Fibroblast of the conjunctiva (primary cell): ENCODE measurements around the gene C1R.
"Not testable (repeated sequence)": the region's sequence is repeated elsewhere in the genome, so short reads cannot be mapped to it uniquely, and the experiment has no call there.

Experiments
- DNase-seq: peaks from one replicate; pipeline ENCODE4 v3.0.0-alpha.2; 2010; ENCODE audit warnings: low read depth

Gene C1R

DNA sequence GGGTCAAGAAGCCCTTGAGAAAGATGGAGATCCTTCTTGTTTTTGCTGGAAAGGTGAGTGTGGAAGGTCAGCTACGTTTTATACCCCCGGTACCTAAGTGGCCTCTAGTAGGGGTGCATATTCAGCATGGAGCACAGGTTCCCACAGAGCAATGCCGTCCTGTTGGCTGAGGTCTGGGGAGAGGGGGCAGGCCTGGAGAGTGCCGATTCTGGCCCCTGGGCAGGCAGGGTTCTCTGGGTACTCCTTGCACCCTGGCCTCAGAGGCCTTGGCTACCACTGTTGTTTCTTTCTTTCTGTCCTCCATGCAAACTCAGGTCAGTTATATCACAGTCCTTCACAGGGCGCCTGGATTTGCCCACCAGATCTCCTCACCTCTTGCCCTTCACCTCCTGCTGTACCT is 27.9 kb upstream of the C1R start:
- DNase-seq: no peak

DNA sequence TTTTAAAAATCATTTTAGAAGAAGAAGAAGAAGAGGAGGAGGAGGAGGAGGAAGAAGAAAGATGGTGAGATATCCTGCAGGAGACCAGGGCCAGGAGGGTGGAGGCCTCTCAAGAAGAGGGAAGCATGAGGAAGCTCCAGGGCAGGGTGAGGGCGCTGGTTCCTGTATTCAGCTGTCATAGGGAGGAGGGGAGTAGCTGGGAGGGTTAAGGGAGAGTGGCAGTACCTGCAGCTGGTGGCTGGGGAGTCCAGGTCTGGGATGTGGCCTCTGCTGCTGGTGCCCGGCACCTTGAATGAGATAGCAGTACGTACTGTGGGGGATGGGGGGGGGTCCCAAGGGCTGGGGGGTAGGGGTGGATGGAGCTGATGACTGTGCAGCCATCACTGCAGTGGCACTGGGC is 26.6 kb upstream of the C1R start:
- no peak for DNase-seq

DNA sequence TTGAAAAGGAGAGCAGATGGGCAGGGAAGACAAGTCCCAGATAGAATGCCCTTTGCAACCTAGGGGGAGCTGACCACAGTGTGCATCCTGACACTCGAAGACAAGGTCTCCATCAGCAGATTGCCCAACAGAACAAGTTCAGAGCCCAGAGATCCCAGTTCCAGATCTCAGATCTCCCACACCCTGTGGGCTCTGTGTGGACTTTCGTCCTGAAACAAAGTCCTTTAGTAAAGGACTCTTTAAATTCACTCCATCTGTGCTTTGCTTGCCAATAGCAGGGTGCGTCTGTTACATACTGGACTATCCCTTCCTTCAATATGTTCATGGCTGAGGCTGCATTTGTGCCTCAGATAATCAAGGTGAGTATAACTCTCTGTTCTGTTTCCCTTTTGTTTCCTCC is 25.4 kb upstream of the C1R start:
- no peak for DNase-seq

DNA sequence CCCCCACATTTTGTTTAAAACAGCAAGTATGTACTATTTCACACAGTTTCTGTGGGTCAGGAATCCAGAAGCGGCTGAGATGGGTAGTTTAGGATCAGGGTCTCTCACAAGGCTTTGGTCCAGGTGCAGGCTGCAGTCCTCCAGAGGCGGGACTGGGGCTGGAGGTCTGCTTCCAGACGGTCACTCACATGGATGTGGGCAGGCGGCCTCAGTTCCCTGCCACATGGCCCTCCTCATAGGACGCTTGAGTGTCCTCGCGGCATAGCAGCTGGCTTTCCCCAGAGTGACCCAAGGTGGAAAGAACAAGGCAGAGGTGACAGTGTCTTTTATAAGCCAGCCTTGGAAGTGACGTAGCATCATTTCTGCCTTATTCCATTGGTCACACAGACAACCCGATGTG is 24.7 kb upstream of the C1R start:
- no peak for DNase-seq

DNA sequence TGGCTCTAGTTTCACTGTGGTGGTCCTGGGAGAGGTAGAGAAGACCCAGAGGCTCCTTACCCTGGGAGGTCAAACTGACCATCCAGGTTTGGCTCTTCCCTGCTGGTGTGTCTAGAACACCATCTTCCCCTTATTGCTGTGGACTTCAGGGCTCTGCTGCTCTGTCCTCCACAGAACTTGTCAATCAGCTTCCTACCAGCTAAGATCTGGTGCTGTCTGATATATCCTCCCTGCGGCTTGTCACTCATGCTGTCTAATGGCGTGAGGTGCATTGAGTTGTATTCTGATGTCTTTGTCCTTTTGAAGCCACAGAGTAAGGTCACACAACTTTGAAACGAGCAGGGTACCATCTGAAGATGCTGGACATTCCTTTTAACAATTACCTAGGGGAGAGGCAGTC is 24.0 kb upstream of the C1R start:
- DNase-seq: no peak

DNA sequence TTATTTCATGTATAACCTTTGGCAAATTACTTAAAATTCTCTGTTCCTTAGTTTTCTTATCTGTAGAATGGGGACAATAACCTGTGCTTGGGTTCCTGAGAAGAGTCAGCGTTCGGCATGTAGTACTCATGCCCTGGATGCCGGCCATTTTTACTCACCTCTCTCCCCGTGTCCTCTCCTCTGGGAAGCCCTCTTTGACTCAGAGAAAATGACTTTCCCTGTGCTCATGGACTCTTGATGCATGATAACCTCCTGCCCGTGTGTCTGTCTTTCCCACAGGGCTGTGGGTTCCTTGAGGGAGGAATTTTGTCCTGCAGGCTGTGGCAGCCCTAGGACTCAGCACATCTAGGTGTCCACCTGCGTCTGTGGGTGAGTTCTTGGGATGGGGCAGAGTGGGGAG is 22.6 kb upstream of the C1R start:
- no peak for DNase-seq

DNA sequence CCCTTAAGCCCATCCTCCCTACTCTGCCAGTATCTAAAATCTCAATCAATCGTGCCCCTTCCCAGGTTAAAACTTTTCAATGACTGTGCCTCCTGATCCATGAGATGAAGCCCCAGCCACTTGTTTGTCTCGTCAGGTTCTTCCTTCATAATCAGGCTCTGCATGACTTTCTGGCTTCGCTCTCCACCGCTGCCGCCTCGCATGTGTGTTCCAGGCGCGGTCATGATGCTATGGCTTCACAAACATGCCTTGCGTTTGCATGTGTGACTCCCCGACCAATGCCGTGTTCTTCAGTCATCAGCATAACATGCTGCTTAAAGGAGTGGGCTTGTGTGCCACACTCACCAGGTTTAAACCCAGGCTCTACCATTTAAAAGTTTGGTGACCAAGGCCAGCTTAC is 21.8 kb upstream of the C1R start:
- DNase-seq: no peak

DNA sequence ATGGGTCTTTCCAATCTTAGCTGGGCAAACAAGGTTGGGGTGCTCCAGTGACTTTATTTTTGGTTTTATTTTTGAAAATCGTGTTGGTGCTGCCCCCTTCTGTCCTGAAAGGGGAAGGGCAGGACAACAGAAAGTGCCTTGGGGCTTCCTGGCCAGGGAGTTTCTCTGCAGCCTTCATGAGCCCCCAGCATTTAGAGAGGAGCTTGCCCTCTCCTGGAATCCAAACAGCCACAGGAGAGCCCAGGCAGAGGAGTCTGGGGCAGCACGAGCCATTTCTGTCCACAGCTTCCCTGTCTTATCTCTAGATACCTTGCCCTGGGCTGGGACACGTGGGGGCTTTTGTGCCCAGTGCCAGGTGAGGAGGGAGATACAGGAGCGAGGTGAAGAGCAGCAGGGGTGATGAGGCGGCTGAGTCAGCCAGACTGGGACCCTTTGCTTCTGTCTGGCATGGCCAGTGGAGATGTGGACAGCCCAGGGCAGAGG is 21.2 kb upstream of the C1R start:
- DNase-seq: peak; percentile 34

DNA sequence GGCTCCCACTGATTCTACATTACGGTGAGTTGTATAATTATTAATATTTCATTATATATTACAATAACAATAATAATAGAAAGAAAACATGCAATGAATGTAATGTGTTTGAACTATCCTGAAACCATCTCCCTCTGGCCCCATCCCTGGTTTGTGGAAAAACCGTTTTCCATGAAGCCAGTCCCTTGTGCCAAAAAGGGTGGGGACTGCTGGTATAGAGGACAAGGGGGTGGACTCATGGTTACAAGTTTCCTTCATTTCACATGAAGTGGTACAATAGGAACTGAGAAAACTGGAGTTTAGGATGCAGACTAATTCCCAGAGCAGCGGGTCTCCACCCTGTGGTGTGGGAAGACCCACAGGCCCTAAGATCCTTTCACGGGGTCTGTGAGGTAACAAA is 19.8 kb upstream of the C1R start:
- no peak for DNase-seq

DNA sequence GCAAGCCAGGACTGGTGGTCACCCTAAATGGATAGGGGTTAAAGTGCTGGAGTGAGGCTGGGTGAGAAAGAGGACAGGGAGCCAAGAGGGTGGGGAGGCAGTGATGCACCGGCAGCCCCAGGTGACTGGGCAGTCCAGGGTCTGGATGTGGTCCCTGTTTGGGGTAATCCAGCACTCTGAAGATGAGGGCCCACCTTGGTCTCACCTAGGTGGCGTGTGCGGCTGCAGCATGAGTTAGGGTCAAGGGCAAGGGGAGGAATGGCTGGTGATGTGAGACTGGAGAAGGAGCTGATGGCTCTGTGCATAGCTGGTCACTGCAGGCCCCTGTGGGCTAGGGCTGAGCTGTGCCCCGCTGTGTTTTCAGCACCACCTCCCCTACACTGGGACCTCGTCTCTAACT is 18.4 kb upstream of the C1R start:
- no peak for DNase-seq

DNA sequence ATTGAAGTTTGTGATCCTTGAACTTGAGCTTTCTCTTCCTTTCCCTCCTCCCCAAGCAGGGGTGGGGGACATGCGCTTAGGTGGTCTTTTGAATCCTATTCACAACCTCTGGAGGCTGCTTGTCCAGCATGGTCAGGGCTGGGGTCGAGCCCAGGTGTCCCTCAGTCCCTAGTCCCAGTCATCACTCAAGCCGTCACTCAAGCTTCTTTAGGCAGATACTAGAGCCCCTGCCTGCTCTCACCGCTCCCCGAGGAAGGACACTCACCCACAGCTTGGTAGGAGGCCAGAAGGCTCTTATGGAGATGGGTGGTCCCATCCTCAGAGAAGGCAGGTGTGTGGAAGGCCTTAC is 17.3 kb upstream of the C1R start:
- DNase-seq: no peak

DNA sequence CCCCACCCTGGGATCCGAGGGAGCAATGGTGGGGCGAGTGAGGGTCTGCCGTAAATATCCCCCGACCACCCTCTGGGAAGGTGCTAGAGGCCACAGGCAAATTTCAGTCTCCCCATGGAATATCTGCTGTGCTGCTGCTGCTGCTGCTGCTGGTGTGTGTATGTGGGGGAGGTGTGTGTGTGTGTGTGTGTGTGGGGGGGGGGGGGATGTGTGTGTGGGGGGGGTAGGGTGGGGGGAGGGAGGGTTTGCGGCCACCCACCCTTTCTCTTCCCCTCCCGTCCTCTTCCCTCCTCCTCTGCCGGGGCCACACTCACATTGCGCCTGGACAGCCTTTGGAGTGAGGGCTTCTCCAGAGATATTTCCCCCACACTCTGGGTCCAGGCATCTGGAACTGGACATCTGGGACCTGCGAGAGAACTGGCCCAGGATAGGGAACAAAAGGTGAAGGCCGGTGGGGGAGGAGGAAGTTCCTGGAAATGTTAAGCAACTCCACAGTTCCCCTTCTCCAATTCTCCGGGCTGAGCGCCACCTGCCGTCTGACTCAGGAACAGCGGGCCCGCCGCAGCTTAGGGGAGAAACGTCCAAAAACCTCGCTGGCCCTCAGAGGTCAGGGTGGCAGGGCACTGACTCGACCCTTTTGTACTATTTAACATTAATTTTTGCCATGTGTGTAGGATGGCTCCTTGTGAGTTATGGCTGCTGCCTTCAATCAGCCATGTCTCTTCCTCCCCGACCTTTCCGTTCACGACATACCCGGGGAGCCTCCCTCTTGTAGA is 16.7 kb upstream of the C1R start, which contains the start of gene C1RL:
Gene C1RL (minus strand): TSS at position 419 of the 776 bp plus-strand sequence. CDS start 34 bp downstream, at position 385.
- peak; percentile 91 for DNase-seq

DNA sequence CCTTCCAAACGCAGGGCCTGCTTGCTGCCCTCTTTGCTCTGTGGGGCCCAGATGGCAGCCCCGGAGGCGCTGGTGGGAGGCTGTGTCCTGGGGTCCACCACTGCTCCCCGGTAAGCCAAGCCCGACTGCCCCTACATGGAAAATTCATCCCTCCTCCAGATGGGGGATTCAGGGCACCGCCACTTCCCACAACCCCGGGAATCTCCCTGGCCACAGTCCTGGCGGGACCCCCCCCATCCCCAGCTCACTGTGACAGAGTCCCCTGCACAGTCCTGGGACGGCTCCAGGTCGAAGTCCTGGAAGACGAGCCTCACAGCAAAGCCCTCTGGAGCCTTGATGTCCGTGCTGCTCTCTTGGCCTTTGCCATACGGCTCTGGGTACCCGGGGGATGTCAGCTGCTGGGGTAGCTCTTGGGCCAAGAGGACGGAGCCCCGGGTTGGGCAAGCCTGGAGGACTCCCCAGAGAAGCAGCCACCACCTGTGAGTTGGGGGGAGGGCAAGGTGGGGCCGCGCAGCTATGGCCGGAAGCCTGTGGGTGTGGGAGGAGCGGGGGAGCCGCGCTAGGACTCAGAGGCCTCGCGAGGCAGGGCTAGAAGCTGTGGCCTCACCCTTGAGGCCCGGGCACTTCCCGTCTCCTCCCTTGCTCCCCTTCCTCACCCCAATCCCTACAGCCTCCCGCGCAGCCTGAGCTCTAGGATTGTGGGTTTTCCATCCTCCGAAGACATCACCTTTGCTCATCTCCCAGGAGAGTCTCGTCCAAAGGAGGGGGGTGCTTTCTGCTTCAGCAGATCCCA is 16.0 kb upstream of the C1R start:
- DNase-seq: peak; percentile 55

DNA sequence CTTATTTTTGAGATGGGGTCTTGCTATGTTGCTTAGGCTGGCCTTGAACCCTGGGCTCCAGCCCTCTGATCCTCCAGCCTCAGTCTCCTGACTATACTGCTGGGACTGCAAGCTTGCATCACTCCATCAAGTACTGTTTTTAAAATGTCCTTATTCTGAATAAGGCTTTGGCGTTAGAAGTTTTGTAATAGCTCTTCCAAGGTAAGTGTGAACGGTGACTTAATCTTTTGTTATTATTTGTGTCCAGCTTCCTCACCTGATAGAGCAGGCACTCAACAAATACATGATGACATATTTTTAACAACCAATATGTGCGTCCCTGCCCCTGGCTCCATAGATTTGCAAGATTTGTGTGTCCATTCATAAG is 15.4 kb upstream of the C1R start:
- no peak for DNase-seq

DNA sequence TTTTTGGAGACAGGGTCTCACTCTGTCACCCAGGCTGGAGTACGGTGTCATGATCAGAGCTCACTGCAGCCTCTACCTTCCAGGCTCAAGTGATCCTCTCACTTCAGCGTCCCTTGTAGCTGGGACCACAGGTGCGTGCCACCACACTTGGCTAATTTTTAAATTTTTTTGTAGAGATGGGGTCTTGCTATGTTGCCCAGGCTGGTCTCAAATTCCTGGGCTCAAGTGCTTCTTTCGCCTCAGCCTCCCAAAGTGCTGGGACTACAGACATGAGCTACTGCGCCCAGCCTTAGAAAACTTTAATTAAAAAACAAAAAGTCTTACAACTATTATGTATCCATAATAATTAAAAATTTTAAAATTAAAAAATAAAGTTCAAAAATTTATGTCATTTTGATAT is 14.9 kb upstream of the C1R start:
- DNase-seq: not testable (repeated sequence)

DNA sequence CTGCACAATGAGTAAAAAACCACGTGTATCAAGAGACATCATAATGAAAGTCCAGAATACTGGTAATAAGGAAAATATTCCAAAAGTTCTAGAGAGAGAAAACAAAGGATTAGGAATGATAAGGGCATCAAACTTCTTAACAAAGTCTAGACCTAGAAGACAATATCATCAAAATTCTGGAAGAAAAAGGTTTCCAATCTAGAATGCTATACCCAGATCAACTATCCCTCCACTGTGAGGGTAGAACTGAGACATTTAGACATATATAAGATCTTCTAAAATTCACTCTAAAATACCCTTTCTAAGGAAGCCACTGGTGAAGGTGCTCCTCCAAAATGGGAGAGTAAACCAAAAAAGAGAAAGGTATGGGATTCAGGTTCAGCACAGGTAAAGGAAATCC is 13.8 kb upstream of the C1R start:
- no peak for DNase-seq

DNA sequence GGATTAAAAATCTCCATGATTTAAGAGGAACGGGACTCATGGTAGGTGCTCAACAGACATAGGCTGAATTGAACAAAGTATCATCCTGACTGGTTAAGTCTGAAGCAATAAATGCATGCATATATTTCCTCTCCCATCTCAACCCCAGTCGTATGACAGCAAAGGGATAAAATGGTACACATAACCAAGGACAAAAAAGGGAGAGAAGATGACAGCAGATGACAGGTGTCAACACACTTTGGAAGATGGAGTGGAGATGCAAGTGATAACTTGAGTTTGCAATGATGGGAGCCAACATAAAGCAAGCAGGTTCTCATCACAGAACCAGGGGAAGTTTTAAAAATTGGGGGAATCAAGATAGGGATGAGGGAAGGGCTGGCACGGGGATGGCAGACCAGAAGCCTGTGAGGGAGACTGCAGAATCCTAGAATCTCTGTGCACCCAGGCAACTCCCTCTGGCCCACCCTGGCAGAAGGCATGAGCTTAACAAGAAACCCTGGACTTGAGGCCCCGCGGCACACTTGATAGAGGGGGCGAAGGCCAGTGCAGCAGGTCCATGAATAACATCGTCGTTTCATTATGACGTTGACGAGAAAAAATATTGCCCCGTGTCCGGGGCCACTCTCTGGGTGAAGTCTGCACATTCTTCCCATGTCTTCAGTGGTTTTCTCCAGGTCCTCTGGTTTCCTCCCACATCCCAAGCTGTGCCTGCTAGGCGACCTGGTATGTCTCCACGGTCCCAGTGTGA is 11.8 kb upstream of the C1R start:
- no peak for DNase-seq

DNA sequence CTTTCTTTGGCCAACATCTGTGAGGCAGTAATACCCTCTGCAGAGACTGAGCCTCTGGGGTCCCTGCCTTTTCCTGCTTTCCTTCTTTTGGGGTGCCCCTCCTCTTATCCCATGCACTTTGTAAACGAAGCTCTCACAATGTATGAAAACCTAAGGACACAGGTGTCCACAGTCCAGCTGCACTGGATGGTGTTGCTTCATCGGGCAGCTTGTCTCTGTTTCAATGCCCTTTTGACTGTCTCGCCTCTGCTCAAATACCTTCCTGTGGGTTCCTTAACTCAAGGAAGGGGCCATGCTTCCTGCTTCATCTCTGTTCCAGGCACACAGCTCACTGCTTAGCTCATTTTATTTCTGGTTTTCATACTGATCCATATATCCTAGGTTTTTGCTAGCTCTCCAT is 10.3 kb upstream of the C1R start:
- no peak for DNase-seq

DNA sequence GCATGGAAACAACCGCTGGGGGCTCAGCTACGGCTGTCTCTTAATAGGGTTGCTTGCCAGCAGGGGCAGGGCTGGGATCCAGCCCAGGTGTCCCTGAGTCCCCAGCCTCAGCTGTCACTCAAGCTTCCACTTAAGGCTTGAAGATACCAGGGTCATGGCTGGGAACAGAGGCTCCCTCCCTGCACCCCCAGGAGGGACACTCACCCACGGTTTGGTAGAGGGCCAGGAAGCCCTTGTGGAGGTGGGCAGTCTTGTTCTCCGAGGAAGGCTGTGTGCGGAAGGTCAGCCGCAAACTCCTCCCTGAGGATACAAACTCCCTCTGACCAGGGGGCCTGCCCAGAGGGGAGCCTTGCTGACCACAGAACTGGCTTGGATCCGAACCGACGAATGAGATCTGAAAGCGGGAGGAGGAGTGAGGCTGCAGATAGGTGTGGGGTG is 9.5 kb upstream of the C1R start:
- DNase-seq: no peak

DNA sequence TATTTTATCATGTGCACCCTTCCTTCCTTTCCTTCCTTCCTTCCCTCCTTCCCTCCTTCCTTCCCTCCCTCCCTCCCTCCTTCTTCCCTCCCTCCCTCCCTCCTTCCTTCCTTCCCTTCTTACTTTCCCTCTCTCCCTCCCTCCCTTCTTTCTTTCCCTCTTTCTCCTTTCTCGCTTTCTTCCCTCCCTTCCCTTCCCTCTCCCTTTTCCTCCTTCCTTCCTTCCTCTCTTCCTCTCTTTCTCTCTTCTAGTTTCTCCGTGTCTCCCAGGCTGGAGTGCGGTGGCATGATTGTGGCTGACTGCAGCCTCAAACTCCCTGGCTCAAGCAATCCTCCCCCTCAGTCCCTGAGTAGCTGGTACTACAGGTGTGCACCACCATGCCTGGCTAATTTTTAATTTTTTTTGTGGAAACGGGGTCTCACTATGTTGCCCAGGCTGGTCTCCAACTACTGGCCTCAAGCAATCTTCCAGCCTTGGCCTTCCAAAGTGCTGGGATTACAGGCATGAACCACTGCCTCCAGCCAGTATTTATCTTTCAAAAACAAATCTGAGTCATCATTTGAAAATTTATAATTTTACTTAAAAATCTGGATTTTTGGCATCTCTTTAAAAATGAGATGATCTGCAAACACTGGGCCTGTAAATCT is 8.9 kb upstream of the C1R start:
- DNase-seq: no peak

DNA sequence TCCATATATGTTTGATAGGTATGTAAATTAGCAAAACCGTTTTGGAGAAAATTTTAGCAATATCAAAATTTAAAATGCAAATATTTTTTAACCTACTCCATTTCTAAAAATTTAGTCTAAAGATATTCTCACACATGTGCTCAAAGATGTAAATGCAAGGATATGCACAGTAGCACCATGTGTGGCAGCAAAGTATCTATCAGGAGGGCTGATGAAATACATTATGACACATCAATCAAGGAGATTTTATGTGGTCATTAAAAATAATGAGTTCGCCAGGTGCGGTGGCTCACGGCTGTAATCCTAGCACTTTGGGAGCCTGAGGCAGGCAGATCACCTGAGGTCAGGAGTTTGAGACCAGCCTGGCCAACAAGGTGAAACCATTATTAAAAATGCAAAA is 8.0 kb upstream of the C1R start:
- no peak for DNase-seq

DNA sequence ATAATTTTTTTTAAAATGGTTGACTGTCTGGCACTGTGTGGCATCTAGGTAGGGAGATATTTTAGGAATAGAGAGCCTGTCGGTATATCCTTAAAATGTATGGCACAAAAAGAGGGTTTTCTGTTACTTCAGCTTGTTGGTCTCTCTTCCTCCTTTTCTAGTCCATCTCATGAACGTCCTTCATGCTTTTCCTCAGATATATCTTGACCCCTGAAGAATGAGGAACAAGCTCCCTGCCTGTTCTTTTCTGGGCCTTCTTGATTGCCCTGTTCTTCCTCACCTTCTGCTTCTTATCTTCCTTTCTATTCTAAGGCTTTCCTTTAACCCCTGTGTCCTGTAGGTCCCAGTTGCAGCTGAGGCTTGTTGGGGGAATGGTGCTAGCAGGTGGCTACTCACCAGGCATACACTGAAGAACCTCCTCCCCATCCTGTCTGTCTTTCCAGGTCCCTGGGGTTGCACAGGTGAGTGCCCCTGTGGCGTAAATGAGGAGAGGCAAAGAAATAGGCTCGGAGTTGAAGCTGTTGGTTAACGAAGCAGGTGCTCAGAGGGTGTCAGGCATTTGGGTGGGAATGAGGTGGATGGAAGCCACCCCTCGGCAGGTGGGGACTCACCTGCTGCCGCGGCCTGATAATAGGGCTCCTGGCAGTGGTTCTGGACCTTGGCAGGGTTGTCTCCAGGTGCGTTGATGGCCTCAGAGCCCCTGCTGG is 7.2 kb upstream of the C1R start:
- no peak for DNase-seq
